ENCODE data around the gene RAB3A.
A peak's percentile ranks its signal among the peaks of the same experiment; 100 is the strongest.

Gene RAB3A

GRCh38 chr19:18223860-18224524 lies 20.1 kb upstream of the RAB3A start (continued):
- TF ChIP-seq, protein P1, sequence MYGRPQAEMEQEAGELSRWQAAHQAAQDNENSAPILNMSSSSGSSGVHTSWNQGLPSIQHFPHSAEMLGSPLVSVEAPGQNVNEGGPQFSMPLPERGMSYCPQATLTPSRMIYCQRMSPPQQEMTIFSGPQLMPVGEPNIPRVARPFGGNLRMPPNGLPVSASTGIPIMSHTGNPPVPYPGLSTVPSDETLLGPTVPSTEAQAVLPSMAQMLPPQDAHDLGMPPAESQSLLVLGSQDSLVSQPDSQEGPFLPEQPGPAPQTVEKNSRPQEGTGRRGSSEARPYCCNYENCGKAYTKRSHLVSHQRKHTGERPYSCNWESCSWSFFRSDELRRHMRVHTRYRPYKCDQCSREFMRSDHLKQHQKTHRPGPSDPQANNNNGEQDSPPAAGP (tag by site-specific recombination; IDR thresholded peaks at IDR 0.05) = peak; percentile 89
- TF ChIP-seq, protein P2, sequence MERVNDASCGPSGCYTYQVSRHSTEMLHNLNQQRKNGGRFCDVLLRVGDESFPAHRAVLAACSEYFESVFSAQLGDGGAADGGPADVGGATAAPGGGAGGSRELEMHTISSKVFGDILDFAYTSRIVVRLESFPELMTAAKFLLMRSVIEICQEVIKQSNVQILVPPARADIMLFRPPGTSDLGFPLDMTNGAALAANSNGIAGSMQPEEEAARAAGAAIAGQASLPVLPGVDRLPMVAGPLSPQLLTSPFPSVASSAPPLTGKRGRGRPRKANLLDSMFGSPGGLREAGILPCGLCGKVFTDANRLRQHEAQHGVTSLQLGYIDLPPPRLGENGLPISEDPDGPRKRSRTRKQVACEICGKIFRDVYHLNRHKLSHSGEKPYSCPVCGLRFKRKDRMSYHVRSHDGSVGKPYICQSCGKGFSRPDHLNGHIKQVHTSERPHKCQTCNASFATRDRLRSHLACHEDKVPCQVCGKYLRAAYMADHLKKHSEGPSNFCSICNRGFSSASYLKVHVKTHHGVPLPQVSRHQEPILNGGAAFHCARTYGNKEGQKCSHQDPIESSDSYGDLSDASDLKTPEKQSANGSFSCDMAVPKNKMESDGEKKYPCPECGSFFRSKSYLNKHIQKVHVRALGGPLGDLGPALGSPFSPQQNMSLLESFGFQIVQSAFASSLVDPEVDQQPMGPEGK (tag by site-specific recombination; IDR thresholded peaks at IDR 0.05) = peak; percentile 89
- peak; percentile 56; the same call in 1 of the 2 replicates for TF ChIP-seq KLF10 (tag by site-specific recombination; IDR thresholded peaks at IDR 0.05)
- no peak for TF ChIP-seq ZBTB21 (tag by site-specific recombination; IDR thresholded peaks at IDR 0.05)

- Histone ChIP-seq H3K4me1 (ENCODE audit: control insufficient read depth, insufficient read depth, low read length) (no peaks in the 10 kb centered on the region; the same call in 1 of the 2 replicates), H3K9me3 (ENCODE audit: control insufficient read depth, insufficient read depth, low read depth, low read length) (no peaks in the 10 kb centered on the region), H3K36me3 (ENCODE audit: control insufficient read depth in 2 of 2, insufficient read depth in 1 of 2, low read length in 2 of 2) (no peaks in the 10 kb centered on the region), H3K4me3 (ENCODE audit: low read depth, low read length) (no peak overlapping the region), H3K27ac (ENCODE audit: extremely low read depth, low read depth, low read length) (no peak overlapping the region)
- TF ChIP-seq ZFP3 (tag by site-specific recombination; IDR thresholded peaks at IDR 0.05; ENCODE audit: low read depth) (peak; percentile 93), ZNF596 (tag by site-specific recombination; IDR thresholded peaks at IDR 0.05) (peak; percentile 61), ZNF521 (tag by site-specific recombination; IDR thresholded peaks at IDR 0.05) (no peak)
- ChIA-PET CTCF (interaction anchor here (0.9 to 4.1 kb wide), 6 partner anchors 14 to 106 kb away, joined by 3 to 16 read pairs (median 4); no protein-coding TSS in a partner anchor), POLR2A (no interaction called here)
Observed at GRCh38 chr19:18221815-18222725, 18.2 kb upstream of the RAB3A start.

GRCh38 chr19:18220632-18221275 lies 16.9 kb upstream of the RAB3A start:
- CTCF ChIA-PET = interaction anchor here (0.6 to 4.1 kb wide), 5 partner anchors 13 to 36 kb away, joined by 3 to 16 read pairs (median 5); no protein-coding TSS in a partner anchor
- no peak overlapping the region for H3K27ac ChIP-seq (ENCODE audit: extremely low read depth, low read depth, low read length)
- POLR2A ChIA-PET = interaction anchor here (0.5 to 1.5 kb wide), 2 partner anchors 61 to 271 kb away, joined by 3 to 7 read pairs; partner anchors contain the start of gene JUND
- TF ChIP-seq ZFP69B (tag by site-specific recombination; IDR thresholded peaks at IDR 0.05) (0 out of 2 replicates have a peak, but pooled peaks have one; percentile 39), SP3 (tag by site-specific recombination; IDR thresholded peaks at IDR 0.05) (peak; percentile 52), KLF8 (tag by site-specific recombination; IDR thresholded peaks at IDR 0.05) (0 out of 2 replicates have a peak, but pooled peaks have one; percentile 36), SCRT1 (tag by site-specific recombination; IDR thresholded peaks at IDR 0.05; ENCODE audit: borderline replicate concordance) (peak; percentile 66; the same call in 1 of the 2 replicates), ZNF112 (tag by site-specific recombination; IDR thresholded peaks at IDR 0.05) (no peak), ZNF433 (tag by site-specific recombination; IDR thresholded peaks at IDR 0.05; ENCODE audit: low read depth) (no peak), SP2 (tag by site-specific recombination; IDR thresholded peaks at IDR 0.05) (0 out of 2 replicates have a peak, but pooled peaks have one; percentile 33), KLF1 (tag by site-specific recombination; IDR thresholded peaks at IDR 0.05) (peak; percentile 30; the same call in 1 of the 2 replicates), ZNF596 (tag by site-specific recombination; IDR thresholded peaks at IDR 0.05) (no peak)
- H3K36me3 ChIP-seq (ENCODE audit: control insufficient read depth in 2 of 2, insufficient read depth in 1 of 2, low read length in 2 of 2) = no peaks in the 10 kb centered on the region
- no peaks in the 10 kb centered on the region; the same call in 1 of the 2 replicates for H3K4me1 ChIP-seq (ENCODE audit: control insufficient read depth, insufficient read depth, low read length)
- no peak overlapping the region for H3K4me3 ChIP-seq (ENCODE audit: low read depth, low read length)
- H3K9me3 ChIP-seq (ENCODE audit: control insufficient read depth, insufficient read depth, low read depth, low read length) = no peaks in the 10 kb centered on the region

Data from HEK293 (cell line).